ENCODE data around the gene FAM170A.

DNA sequence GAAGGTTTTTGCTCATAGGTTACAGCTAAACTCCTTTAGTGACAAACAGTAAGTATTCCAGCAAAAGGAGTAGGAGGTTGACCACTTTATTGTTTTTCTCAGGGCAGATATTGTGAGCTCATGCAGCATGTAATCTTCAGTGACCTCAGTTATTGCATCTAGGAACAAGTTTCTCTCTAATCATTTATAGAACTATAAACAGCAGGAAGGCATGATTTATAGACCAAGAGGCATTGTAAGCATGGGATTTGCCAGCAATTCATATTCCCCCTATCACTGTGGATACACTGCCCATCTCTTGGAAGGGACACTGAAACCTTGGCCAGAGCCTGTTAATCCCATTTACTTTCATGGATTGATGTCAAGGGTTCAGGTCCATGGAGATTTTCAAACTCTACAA, 15.4 kb upstream of the FAM170A start:
- TF ChIP-seq NRF1 (conservative IDR thresholded peaks at IDR 0.05 in 1 of 2, IDR thresholded peaks at IDR 0.05 in 1 of 2) (no peak), TBP (optimal IDR thresholded peaks at IDR 0.05; ENCODE audit: low read depth, low read length) (no peak), ZSCAN29 (IDR thresholded peaks at IDR 0.05) (no peak), NCOR1 (IDR thresholded peaks at IDR 0.05) (no peak), ZBTB26 (CRISPR knock-in tag; IDR thresholded peaks at IDR 0.05) (no peak)

Measured in K562 (cell line).